LNCaP clone FGC (cell line): Measurements from ENCODE around the gene TLR9.

ENCODE experiments used
- DNase-seq: peaks from one replicate; pipeline ENCODE4 v3.0.0-alpha.2; 2011; ENCODE audit warnings: low read depth
- H3K4me3 ChIP-seq: 2 replicates; pipeline ENCODE4 v1.5.1; 2011; ENCODE audit warnings: mild to moderate bottlenecking, low read depth, low read length, control low read depth
- TF ChIP-seq, protein P1 (sequence below): IDR thresholded peaks from 2 replicates; pipeline ENCODE4 v1.5.1; 2012; ENCODE audit warnings: mild to moderate bottlenecking; ENCODE audit not compliant: control insufficient read depth, insufficient read depth; ENCODE audit errors: extremely low read depth

The TLR9 gene

DNA sequence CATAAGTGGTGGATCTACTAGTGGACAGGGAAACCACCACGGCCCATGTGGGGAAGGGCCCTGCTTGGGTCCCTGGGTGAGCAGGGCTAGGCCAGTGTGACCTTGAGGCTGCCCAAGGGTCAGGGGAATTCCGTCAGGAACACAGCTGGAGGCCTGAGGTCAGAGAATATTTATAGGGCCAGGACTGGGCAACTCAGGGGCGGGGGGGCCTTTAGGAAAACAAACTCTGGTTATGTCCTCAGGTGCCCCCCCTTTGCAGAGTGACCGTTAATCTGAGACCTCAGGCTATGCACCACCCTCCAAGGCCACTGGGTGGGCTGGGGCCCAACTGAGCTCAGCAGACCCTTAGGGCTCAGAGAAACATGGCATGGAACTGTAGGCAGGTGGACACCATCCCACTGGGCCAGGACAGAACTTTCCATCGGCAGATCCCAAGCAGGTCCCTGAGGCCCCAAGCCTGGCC is 11.0 kb upstream of the TLR9 start:
- no peak for DNase-seq
- H3K4me3 ChIP-seq = no peak overlapping the region
- TF ChIP-seq, protein P1, sequence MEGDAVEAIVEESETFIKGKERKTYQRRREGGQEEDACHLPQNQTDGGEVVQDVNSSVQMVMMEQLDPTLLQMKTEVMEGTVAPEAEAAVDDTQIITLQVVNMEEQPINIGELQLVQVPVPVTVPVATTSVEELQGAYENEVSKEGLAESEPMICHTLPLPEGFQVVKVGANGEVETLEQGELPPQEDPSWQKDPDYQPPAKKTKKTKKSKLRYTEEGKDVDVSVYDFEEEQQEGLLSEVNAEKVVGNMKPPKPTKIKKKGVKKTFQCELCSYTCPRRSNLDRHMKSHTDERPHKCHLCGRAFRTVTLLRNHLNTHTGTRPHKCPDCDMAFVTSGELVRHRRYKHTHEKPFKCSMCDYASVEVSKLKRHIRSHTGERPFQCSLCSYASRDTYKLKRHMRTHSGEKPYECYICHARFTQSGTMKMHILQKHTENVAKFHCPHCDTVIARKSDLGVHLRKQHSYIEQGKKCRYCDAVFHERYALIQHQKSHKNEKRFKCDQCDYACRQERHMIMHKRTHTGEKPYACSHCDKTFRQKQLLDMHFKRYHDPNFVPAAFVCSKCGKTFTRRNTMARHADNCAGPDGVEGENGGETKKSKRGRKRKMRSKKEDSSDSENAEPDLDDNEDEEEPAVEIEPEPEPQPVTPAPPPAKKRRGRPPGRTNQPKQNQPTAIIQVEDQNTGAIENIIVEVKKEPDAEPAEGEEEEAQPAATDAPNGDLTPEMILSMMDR = no peak

DNA sequence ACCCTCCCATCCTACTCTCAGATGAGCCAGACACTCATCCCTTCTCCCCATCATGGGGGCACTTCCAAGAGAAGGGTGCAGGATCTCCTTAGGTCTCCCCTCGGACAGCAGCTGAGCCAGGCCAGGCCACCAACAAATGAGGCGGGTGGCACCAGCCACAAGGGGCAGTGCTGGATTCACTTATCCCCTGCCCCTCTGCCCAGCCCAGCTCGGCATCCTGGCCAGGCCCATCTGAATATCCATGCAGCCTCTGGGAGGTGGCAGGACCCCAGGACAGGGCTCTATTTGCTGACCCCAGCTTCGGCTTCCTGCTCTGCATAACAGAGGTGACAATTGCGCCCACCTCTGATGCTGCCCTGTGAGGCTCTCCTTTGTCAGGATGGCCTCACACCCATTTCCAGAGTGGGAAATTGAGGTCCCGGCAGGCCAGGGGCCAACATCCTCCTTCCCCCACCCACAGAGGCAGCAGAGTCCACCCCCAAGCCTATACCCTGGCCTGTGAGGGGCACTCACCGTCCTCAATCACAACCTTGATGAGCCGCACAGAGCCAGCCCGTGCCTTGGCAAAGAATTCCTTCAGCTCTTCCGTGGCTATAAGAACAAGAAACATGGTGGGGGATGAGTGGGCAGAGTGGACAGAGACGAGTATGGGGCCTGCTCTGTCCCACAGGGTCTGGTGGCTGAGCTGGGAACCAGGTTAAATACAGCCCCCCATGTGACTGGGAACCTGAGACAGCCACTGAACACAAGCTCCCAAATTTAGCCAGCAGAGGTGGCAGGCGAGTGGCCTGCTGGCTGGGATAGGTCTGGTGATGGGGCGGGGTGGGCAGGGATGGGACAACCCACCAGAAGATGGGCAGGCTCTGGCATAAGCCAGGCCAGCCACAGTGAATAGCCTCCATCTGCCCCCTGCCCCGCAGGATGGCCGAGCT is 9.3 kb upstream of the TLR9 start:
- DNase-seq = no peak
- TF ChIP-seq, protein P1 = no peak
- H3K4me3 ChIP-seq = no peak overlapping the region

DNA sequence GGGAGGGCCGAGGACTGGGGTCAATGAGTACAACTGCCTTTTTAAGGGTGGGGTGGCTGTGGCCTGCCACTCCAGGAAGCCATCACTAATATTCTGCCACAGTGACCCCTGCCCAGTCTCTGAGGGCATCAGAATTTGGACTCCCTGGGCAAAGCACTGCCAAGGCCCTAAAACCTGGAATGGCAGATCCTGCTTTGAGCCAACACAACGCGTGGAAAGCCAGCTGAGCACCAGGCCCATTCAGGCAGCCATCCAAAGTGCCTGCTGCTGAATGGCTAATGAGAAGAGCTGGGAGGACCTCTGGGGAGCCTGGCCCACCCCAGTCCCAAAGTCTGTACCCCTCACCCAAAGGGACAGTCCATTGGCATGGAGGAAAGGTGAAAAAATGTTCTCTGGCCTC is 8.5 kb upstream of the TLR9 start:
- H3K4me3 ChIP-seq = no peak overlapping the region
- TF ChIP-seq, protein P1 = no peak
- no peak for DNase-seq

DNA sequence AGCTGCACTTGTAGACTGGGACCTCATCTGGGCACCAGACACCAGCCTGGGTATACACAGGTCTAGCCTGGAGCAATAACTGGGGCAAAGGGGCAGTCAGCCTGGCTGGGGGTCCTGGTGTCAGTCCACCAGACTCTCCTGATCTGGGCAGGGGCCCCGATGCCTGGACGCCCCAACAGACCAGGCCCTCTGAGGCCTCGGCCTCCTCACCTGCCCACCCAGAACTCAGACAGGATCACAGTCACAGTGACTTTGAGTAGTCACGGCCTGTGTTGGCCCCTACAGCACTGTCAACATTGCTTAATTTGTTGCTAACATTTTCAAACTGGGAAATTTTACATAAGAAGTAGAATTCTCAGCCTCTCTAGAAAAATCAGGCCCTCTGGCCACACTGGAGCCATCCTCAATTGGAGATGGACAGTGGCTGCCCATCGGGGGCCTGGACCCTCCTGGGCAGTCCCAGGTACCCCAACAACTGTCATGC is 7.7 kb upstream of the TLR9 start:
- no peak for DNase-seq
- TF ChIP-seq, protein P1 = no peak
- no peak overlapping the region for H3K4me3 ChIP-seq

DNA sequence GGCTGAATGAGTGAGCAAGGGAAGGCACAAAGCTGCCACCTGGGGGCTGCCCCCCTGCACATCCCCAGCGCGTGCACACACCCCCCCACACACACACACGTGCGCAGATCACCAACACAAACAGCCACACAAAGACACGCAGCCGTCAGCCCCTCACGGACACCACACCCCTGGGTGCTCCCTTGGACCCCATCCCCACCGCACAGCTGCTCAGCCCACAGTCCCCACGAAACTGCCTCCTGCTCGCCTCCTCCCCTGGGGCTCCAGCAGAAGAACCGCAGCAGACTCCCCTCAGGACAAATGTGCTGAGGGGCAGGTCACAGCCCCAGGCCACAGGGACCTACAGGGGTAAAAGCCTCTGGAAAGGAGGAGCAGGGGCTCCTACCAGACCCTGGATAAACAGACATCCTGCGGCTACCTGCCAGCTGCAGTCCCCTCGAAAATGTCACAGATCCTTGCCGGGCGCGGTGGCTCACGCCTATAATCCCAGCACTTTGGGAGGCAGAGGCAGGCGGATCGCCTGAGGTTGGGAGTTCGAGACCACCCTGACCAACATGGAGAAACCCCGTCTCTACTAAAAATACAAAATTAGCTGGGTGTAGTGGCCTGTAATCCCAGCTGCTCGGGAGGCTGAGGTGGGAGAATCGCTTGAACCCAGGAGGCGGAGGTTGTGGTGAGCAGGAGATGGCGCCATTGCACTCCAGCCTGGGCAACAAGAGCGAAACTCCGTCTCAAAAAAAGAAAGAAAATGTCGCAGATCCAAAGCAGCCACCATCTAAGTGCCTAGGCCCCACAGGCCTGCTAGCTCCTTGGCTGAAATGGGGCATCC is 7.0 kb upstream of the TLR9 start:
- no peak for DNase-seq
- no peak overlapping the region for H3K4me3 ChIP-seq
- TF ChIP-seq, protein P1 = no peak

DNA sequence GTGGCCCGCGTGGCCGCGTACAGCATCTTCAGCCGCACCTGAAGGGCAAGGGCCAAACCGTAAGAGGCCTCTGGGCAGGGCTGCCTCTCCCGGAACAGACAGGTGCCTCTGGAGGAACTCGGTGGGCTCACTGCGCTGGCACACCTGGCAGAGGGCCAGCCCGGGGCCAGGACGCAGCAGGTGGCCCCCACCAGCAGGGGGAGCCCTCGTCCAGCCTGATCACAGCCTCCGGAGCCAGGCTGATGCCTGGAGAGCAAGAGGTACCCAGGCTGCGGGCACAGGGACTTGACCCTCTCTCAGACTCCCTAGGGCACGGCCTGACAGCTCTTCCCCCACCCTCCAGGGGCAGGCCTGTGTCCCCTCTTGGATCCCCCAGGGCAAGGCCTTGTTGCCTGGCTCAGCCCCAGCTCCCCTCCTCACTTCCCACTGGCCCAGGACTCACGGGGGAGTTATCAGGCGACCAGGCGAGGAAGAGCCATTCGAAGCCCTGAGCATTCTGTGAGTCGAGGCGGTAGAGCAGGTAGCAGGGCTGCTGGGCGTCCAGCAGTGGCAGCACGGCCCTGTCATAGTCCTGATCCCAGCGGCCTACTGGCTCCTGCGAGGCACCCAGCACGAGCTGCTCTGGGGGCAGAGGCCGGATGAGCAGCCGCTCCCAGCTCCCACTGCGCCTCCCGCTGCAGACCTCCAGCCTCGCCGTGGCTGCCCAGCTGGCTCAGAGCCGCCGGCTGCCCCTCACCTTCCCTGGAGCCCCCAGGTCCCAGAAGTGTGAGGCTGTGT is 6.2 kb upstream of the TLR9 start:
- TF ChIP-seq, protein P1 = peak; percentile 97
- no peak overlapping the region for H3K4me3 ChIP-seq
- no peak for DNase-seq
